GM18511 (cell line): ENCODE data around the gene RABGAP1L.
A peak's percentile ranks its signal among the peaks of the same experiment; 100 is the strongest.
"Not testable (repeated sequence)": the region's sequence is repeated elsewhere in the genome, so short reads cannot be mapped to it uniquely, and the experiment has no call there.

Source experiments
- ATAC-seq: cut with Tn5 transposase; IDR thresholded peaks from one replicate; pipeline ENCODE4 v1.9.1; 2021; ENCODE audit warnings: mild to moderate bottlenecking, moderate library complexity; ENCODE audit not compliant: unreplicated experiment

RABGAP1L gene

GRCh38 chr1:175000697-175001187 lies 841.4 kb downstream of the RABGAP1L start:
- no peak for ATAC-seq

GRCh38 chr1:175002910-175003517 lies 843.7 kb downstream of the RABGAP1L start:
- ATAC-seq = no peak

- ATAC-seq = no peak
These were observed 844.2 kb downstream of the RABGAP1L start for GRCh38 chr1:175003521-175003920.

- no peak for ATAC-seq
These were observed 845.9 kb downstream of the RABGAP1L start for GRCh38 chr1:175005085-175005783.

GRCh38 chr1:175009532-175009931 lies 850.2 kb downstream of the RABGAP1L start:
- no peak for ATAC-seq

DNA sequence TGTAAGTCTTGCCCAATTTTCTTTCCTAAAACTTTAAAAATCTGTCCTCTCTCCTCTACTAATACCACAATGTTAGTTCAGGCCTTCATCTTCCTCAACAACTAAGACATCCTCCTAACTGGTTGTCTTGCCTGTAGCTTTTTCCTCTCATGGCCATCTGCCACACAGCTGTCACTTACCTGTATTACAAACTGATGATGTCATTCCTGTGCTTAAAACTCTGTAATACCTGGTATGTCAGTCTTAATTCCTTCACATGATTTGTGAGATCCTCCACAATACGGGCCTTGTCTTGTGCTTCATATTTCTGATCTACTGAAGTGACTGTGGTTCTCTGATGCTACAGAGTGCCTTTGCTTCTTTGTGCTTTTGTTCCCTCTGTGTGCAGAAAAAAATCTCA lies 854.1 kb downstream of the RABGAP1L start:
- ATAC-seq = no peak

- ATAC-seq = no peak
These were observed 855.9 kb downstream of the RABGAP1L start for GRCh38 chr1:175015243-175015642.

- no peak for ATAC-seq
These were observed 860.2 kb downstream of the RABGAP1L start for GRCh38 chr1:175019524-175019923.

DNA sequence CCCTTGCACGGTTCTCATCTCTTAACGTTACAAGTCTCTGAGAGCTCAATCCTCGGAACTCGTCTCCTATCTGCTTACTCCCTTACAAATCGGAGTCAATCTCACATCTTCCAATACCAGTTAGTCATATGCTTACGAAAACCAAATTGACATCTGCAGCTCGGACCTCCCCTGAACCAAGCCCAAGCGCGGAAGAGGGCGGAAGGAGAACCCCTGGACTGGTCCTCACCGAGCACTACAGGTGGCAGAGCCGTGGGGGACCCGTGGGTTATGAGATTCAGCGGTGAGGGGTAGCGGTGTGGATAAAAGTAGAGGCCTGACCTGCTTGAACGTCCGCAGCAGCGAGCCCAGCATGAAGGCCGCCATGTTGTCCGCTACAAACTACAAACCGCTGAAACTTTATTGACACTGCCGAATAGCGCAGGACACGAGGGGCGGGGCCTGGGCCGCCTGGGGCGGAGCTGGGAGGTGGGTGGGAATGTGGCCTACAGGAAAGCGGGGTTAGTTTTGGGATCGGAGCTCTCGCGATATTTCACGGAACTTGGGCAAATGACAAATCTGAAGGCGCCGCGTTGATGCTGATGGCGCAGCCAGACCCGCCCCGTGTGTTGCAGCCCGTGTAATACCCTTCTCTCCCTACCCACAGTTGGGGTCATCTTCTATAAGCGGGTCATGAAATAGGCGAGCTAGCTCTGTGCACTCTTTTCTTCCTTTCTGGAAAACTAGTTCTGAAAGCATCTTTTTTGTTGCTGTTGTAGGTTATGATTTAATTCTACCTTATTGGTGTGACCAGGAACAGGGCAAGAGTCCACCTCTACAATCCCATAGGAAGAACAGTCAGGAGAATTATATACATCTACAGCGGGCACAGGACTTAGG lies 864.0 kb downstream of the RABGAP1L start, which contains the start of gene MRPS14:
TSS of gene MRPS14 (minus strand) at position 383 of the 879 bp plus-strand sequence. CDS start at position 366, 17 bp downstream.
- ATAC-seq = peak; percentile 95

DNA sequence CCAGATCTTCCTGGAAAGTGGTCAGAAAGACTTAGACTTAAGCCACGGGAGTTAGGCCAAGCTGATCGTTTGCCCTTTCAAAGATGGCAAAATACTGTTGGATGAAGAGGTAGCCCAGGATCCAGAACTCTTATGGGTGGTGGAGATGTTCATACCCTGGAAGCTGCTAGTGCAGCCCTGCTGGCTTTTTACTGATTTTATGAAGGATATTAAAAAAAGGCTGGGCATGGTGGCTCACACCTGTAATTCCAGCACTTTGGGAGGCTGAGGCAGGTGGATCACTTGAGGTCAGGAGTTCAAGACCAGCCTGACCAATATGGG lies 864.6 kb downstream of the RABGAP1L start:
- not testable (repeated sequence) for ATAC-seq

DNA sequence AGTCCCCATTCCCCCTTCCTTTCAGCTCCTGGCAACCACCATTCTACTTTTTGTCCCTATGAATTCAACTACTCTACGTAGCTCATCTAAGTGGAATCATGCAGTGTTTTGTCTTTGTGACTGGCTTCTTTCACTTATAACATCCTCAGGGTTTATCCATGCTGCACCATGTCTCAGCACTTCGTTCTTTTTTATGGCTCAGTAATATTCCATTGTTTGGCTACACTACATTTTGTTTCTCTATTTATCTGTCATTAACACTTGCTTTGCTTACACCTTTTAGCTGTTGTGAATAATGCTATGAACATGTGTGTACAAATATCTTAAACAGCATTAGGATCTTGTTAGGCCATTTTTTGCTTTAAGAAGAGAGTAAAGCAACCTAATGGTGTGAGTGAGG lies 865.5 kb downstream of the RABGAP1L start:
- ATAC-seq = no peak

DNA sequence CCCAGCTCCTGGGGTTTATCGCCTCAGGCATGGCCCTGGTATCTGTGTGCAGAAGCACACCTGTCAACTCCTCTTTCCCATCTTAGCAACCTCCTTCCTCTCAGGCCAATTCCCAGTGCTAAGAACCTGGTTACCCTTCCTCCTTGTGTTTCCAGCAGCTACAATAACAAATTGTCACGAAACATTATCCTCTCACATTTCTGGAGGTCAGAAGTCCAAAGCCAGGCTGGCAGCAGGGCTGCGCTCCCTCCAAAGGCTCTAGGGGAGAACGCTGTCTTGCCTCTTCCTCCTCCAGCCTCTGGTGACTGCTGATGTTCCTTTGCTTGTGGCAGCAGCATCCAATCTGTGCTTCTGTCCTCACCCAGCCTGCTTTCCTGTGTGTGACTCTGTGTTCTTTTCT lies 874.6 kb downstream of the RABGAP1L start:
- no peak for ATAC-seq

GRCh38 chr1:175034775-175035174 lies 875.5 kb downstream of the RABGAP1L start:
- no peak for ATAC-seq

GRCh38 chr1:175035865-175036264 lies 876.5 kb downstream of the RABGAP1L start:
- no peak for ATAC-seq

DNA sequence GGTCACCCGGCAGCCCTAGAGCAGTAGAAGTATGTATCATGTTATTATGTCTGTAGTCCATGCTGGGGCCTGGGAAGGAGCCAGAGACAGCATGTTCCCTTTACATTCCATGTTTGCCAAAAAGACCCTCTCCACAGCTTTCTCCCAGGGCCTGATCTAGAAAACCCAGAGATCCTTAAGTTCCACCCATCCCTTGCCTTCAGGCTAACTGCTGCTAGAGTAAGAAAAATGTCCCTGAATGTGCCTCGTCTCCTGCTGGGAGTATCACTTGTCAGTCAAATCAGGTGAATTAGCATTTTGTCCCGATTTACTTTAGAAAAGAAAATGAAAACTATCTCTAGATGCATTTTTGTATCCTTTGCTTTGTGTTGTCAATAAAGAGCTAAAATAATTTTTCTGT lies 877.2 kb downstream of the RABGAP1L start:
- no peak for ATAC-seq

GRCh38 chr1:175037416-175037815 lies 878.1 kb downstream of the RABGAP1L start:
- no peak for ATAC-seq

DNA sequence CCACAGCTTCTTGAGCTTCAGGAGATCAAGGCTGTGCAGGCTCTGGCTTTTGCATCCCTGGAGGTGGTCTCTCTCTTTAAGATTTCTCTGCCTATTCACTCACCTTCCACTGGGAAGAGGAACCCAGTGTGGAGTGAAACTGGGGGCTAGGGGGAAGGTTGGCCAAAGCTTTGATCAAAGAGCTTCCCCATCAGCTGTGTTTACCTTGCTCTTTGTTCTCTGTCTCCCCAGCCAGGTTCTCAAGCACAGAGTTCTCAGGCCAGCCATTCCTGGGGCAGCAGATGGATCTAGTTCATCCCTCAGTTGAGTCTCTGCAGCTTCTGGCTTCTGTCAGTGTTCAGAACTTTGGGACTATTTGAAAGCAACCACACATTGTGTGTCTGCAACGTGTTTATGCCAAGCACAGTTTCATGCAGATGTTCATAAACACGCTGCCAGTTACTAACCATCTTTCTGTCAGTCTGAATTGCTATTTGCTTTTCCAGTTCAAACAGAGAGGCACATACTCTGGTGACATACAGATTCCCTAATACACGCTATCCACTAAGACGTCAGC lies 881.1 kb downstream of the RABGAP1L start:
- no peak for ATAC-seq

GRCh38 chr1:175042650-175043049 lies 883.3 kb downstream of the RABGAP1L start:
- no peak for ATAC-seq

- no peak for ATAC-seq
These were observed 884.5 kb downstream of the RABGAP1L start for GRCh38 chr1:175043824-175044223.

GRCh38 chr1:175044591-175044990 lies 885.3 kb downstream of the RABGAP1L start:
- ATAC-seq = not testable (repeated sequence)
